Bronchial epithelial cell (primary cell): ENCODE measurements around the gene RASGRF2. TPM values are rescaled to one million over a fixed set of nuclear protein-coding genes. Genes with fewer than 3 reads are reported as not detected.

Experiments used
- DNase-seq: peaks from one replicate; pipeline ENCODE4 v3.0.0-alpha.2; 2010; ENCODE audit warnings: low read depth
- FAIRE-seq: peaks from 2 replicates; lab custom pipeline; 2011; peaks lifted over from hg19 to GRCh38; lab: Jason Lieb, UNC
- H3K27me3 ChIP-seq: 2 replicates; pipeline ENCODE4 v1.5.1; 2011; ENCODE audit warnings: low read length; ENCODE audit not compliant: control insufficient read depth, insufficient read depth
- H3K36me3 ChIP-seq: 2 replicates; pipeline ENCODE4 v1.5.1; 2011; ENCODE audit warnings: low read length; ENCODE audit not compliant: control insufficient read depth, insufficient read depth
- H3K4me3 ChIP-seq: 2 replicates; pipeline ENCODE4 v1.5.1; 2011; ENCODE audit warnings: mild to moderate bottlenecking, low read depth, low read length, control low read depth
- total RNA-seq: library from RNA; depleted of rRNA; stranded (reverse); fragments of >200 nt; gene quantifications from 2 replicates; pipeline ENCODE4 v1.2.1, GENCODE V29; 2014
- TF ChIP-seq, protein P1 (sequence below): IDR thresholded peaks from 2 replicates; pipeline ENCODE4 v1.5.1; 2011; ENCODE audit warnings: mild to moderate bottlenecking, moderate library complexity, low read length, control low read depth, inconsistent platforms; ENCODE audit not compliant: insufficient read depth, severe bottlenecking

Gene RASGRF2
- total RNA-seq, 1 donor from 2014 or later = 0.53 TPM

DNA sequence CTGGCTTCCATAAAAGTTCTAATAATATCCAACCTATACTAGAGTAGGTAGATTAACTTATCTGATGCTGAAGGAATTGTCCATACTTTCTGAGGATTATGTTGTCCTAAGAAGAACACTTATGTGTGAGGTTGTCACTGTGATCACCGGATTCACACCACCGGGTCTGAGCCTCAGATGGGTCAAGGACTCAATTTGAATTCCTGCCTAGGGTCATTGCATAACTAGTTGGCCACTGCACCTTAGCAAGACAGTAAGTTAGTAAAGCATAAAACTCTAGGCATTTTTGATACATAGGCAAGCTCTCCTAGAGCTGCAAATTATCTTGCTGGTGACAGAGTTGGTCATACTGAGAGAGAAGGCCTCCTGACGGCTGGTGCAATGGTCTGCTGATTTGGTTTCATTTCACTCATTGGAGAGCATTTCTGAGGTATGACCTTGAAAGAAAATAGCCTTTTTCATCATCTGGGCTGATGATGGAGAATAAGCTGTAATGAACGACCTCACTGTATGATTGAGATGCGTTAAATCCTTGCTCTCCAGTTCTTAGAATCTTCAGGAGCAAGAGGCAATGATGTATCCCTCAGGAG lies 200.9 kb downstream of the RASGRF2 start:
- Histone ChIP-seq H3K4me3 (no peak overlapping the region), H3K27me3 (no peaks in the 10 kb centered on the region), H3K36me3 (no peaks in the 10 kb centered on the region)
- DNase-seq (no peak), FAIRE-seq (no peak)
- TF ChIP-seq, protein P1, sequence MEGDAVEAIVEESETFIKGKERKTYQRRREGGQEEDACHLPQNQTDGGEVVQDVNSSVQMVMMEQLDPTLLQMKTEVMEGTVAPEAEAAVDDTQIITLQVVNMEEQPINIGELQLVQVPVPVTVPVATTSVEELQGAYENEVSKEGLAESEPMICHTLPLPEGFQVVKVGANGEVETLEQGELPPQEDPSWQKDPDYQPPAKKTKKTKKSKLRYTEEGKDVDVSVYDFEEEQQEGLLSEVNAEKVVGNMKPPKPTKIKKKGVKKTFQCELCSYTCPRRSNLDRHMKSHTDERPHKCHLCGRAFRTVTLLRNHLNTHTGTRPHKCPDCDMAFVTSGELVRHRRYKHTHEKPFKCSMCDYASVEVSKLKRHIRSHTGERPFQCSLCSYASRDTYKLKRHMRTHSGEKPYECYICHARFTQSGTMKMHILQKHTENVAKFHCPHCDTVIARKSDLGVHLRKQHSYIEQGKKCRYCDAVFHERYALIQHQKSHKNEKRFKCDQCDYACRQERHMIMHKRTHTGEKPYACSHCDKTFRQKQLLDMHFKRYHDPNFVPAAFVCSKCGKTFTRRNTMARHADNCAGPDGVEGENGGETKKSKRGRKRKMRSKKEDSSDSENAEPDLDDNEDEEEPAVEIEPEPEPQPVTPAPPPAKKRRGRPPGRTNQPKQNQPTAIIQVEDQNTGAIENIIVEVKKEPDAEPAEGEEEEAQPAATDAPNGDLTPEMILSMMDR = no peak

DNA sequence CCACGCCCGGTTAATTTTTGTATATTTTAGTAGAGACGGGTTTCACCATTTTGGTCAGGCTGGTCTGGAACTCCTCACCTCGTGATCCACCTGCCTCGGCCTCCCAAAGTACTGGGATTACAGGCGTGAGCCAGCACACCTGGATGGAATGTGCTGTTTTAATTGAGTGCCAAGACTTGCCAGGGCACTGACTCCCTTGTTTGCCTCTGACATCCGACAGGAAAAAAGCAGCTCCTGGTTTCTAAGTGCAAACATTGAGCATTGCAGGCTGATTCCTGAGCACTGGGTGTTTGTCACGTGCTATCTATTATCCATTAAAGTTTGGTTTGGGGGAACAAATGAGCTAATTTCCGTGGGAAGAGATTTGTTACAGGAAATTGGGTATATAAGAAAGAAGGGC lies 202.3 kb downstream of the RASGRF2 start:
- no peaks in the 10 kb centered on the region for H3K36me3 ChIP-seq
- no peaks in the 10 kb centered on the region for H3K27me3 ChIP-seq
- TF ChIP-seq, protein P1 = no peak
- H3K4me3 ChIP-seq = no peak overlapping the region
- DNase-seq (peak; percentile 78), FAIRE-seq (no peak)

DNA sequence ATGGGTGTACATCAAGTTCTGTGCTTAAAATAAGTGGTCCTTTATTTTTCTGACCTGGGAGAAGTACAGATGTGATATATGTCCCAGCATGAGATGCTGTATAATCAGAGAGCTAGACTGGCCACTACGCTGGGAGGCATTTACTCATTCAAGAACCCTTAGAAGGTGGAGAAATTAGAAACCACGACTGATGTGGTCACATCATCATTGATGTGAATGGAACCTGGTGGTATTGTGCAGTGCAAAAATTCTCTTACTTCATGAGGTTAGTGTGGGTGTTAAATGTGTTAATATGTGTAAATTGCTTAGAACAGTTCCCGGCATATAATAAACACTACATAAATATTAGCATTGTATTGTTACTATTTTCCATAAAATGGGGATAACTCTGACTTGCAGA lies 203.5 kb downstream of the RASGRF2 start:
- TF ChIP-seq, protein P1 = no peak
- H3K4me3 ChIP-seq = no peak overlapping the region
- no peaks in the 10 kb centered on the region for H3K36me3 ChIP-seq
- FAIRE-seq = no peak
- no peak for DNase-seq
- H3K27me3 ChIP-seq = no peaks in the 10 kb centered on the region

DNA sequence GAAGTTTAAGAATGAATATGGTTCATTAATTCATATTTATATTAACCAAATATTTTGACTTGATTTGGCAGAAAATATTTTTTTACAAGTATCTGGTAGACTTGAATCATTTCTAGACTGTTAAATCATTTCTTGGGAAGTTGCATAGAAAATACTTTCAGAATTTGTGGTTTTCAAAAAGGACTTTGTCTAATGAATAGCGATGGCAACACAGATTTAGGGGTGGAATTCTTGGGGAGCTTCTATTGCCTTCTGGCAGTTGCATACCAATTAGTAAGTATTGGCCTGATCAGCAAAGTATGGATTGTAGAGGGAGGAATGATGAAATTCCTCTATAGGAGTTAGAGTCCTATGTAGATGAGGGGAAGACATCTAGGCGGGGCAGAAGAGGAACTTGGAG lies 204.3 kb downstream of the RASGRF2 start:
- Histone ChIP-seq H3K4me3 (no peak overlapping the region), H3K27me3 (no peaks in the 10 kb centered on the region), H3K36me3 (no peaks in the 10 kb centered on the region)
- TF ChIP-seq, protein P1 = no peak
- DNase-seq (no peak), FAIRE-seq (no peak)

DNA sequence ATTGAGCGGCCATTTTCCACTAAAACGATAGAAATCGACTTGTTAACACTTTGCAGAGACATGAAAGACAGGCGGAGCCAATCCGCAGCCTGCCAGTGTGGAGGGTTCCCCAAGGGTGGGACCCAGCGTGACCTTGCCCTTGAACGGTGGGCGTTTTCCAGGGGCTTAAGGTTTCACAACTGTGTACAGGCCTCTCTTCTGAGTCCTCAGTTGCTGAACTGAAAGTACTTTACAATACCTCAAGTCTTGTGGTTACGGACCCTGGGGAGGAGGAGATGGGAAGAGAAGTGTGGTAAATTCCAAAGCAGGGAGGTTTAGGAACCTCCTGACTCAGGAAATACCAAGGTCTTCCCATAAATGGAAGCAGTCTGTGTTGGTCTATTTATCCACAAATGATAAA lies 204.8 kb downstream of the RASGRF2 start:
- TF ChIP-seq, protein P1 = no peak
- FAIRE-seq = no peak
- DNase-seq = no peak

More for the DNA sequence above, 204.8 kb downstream of the RASGRF2 start:
- no peaks in the 10 kb centered on the region for H3K27me3 ChIP-seq
- H3K4me3 ChIP-seq = no peak overlapping the region
- H3K36me3 ChIP-seq = no peaks in the 10 kb centered on the region
